HG03457 (cell line): ENCODE measurements around the gene ATG7.
A peak's percentile ranks its signal among the peaks of the same experiment; 100 is the strongest.
"Not testable (repeated sequence)": the region's sequence is repeated elsewhere in the genome, so short reads cannot be mapped to it uniquely, and the experiment has no call there.

Source experiments
- ATAC-seq: cut with Tn5 transposase; IDR thresholded peaks from one replicate; pipeline ENCODE4 v1.9.1; 2021; ENCODE audit warnings: moderate number of reproducible peaks; ENCODE audit not compliant: unreplicated experiment

The ATG7 gene

DNA sequence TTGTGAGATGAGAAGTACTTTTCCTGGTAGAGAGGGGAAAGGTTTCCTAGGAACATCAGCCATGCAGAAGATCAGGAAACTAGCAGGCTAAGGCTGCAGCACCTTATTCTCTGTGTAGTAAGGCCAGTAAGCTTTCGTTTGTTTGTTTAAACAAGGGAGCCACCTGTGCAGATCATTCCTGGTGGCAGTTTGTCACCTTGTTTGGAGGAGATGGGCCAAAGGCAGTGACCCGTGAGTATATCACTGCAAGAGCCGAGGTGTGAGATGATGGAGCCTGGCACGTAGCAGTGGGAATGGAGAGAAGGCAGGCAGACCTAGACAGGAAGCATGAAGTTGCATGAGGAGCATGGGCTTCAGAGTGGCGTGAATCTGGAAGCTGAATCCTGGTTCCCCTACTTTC lies 19.6 kb downstream of the ATG7 start:
- no peak for ATAC-seq

DNA sequence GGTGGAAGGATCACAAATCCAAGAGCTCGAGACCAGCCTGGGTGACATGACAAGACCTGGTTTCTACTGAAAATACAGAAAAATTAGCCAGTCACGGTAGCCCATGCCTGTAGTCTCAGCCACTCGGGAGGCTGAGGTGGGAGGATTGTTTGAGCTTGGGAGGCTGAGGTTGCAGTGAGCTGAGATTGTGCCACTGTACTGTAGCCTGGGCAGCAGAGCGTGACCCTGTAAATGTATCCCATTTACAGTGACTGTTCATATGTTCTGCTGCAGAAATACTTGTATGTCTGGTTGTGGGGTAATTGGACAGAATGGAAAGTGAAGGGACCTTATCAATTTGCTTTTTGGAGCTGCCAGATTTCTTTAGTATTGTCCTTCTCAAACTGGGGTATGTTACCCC lies 24.9 kb downstream of the ATG7 start:
- no peak for ATAC-seq

DNA sequence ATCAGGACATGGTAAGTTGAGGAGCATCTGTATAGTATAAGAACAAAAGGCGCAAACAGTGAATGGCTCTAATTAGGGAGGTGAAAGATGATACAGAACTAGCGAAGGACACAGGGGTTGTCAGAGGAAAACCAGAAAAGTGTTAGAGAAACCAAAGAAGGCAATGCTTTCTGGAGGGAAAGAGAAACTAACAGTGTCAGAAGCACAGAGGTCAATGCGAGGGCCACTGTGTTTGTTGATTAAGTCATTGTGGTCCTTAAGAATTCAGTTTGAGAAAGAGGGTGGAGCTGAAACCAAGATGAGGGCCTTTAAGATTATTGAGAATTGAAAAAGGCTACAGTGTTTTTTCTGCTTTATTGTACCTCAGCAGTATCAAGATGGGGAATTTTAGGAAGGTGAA lies 28.8 kb downstream of the ATG7 start:
- ATAC-seq, result peak; percentile 86

DNA sequence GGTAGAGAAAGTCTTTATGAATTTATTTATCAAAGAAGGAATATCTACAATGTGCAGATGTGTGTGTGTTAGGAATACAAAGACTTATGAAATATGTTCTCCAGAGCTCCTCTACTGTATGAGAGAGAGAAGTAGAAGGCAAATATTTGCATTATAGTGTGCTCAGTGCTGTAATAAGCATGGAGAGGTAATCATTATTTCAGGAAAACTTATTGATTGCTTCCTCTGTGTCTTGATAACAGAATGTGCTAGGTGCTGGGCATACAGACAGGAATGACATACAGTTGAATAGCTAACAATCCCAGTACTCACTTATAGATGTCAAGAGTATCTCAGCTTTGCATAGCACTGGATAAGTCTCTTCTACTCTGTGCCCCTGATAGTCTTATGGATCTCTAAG lies 30.2 kb downstream of the ATG7 start:
- no peak for ATAC-seq

DNA sequence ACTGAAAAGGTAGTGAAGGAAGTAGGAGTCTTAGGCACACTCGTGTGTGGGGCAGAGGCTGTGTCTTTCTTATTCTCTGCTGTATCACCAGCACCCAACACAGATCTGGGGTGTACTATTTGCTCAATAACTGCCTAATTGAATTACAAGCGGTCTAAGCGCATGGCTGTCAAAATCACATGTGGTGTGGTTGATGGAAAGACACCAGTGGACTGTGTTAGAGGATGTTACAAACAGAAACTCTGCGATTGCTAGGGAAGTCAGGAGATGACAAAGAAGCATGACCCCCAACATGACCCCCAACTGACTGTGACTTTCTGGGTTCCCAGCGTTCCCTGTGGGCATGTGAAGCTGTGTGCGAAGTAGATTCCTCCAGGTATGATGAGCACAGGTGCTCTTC lies 32.0 kb downstream of the ATG7 start:
- no peak for ATAC-seq

DNA sequence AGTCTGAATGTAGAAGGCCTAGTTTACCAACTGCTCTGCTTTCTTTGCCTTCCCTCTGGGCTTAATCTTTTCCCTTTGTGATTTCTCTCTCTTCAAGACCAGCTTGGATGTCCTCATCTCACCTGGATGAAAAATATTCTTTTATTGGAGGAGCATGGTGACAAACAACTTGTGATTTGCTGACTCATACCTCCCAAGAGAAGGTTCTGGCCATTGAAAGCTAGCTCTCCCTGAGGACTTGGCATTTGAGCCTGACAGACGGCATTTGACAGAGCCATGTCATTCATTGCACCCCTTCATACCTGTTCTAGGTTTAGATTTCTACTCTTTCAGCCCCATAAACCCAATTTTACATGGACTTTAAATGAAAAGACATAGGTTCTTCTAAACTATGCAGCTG lies 33.3 kb downstream of the ATG7 start:
- ATAC-seq, result no peak

DNA sequence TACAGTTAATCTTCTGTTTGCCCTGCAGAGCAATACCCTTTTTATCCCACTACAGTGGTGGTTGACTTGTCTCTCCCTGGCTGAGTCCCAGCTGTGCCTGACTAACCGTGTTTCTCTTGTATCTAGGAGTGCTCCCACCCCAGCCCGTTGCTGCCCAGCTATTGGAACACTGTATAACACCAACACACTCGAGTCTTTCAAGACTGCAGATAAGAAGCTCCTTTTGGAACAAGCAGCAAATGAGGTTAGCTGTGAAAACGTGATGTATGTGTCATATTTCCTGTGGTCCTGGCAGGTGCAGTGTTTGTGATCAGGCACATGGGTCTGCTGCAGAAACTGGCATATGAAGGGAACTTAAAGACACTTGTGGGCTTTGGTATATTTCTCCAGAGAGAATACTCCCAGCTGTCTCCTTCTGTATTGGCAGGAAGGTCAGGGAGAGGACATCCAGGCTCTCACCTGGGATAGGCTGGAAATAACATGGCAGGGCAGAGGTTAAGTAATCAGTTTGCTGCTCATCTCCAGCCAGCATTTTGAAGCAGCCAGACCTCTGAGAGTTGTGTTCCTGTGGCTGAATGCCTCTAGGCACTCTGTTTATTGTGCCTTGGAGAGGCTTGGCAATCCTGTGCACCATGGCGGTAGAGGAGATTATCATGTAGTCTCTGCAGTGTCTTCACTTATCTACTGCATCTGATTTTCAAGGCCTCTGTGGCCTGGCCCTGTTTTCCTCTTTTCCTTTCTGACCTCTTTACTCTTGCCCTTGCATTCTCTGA lies 34.8 kb downstream of the ATG7 start:
- no peak for ATAC-seq

DNA sequence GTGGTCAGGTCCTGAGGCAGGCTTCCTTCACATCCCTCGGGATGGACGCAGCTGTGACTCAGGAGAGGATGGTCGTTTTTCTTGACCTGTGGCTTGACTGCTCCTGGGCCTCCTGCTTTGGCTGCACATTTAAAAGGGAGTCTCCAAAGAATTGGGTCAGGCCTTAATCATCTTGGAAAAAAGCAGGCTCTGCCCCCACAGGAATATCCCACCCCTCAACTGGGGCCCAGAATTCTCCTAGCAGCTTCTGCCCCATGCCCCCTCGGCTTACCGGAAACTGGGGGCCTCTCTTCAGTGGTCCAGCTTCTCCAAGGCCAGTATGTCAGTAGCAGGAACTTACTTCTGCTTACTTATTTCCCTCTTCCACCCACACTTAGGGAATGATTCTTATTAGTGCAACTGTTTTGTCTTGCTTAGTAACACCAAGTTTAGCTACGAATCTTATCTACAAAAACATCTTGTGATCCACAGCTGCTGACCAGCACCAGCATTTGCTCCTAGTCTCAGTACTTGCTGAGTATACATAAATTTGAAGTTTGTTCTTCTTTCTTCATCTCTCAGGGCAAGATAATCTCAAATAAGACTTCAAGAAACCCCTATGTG lies 35.7 kb downstream of the ATG7 start:
- no peak for ATAC-seq

DNA sequence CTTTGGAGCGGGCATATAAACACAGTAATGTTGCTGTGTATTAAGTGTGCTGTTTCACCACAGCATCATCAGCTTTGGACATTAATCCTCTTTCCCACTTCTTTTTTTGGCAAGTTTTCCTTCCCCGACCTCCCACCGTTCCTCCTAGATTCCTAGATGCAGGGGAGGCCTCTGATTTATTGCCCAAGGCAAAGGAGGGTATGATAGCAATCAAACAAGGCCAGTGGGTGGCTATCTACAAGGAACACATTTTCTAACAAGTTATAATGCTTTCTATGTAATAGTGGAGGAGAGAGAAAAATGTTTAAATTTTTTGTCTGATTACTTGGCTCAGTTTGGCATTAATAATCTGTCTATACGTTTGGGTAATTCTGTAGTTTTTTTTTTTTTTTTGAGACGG lies 38.1 kb downstream of the ATG7 start:
- ATAC-seq, result no peak

DNA sequence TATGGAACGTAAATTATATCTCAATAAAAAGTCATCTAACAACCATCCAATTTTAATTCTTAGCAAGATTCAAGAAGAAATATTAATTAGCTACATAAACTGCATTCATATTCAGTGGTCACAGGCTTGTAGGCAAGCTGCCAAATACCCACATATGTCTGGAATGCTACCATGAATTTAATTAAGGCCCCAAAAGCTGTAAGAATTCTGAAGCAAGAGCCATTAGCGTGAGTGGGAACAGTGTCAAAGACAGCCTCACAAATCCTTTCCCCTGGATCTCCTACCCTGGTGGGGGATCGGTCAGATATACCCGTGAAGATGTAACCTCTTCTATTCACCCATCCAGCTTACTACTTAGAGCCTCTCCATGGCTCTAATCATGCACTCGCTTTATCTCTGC lies 40.0 kb downstream of the ATG7 start:
- no peak for ATAC-seq

DNA sequence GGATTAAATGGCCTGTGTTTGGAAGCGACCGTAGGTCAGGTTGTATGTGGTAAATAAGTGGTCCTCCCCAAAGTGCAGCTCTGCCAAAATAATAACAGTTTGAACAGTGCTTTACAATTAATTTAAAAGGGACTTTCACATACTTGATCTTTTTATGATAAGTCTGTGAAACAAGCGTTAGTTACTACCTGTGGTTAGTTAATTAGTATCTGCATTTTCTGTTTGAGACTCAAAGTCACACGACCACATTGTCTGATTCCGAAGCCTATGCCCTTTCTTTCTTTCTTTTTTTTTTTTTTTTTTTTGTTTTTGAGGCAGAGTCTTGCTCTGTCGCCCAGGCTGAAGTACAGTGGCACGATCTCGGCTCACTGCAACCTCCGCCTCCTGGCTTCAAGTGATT lies 45.1 kb downstream of the ATG7 start:
- no peak for ATAC-seq

DNA sequence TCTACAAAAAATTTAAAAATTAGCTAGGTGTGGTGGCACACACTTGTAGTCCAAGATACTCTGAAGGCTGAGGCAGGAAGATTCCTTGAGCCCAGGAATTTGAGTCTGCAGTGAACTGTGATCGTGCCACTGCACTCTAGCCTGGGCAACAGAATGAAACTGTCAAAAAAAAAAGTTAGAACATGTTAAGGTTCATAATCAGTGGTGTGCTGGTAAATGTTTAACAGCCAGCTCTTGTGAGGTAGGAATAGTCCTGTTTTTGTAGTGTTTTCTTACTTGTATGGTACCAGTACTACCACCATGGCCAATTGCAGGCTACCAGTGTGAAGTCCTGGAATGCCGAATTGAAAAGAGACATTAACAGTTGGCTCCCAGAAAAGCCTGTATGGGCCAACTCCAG lies 50.7 kb downstream of the ATG7 start:
- no peak for ATAC-seq

DNA sequence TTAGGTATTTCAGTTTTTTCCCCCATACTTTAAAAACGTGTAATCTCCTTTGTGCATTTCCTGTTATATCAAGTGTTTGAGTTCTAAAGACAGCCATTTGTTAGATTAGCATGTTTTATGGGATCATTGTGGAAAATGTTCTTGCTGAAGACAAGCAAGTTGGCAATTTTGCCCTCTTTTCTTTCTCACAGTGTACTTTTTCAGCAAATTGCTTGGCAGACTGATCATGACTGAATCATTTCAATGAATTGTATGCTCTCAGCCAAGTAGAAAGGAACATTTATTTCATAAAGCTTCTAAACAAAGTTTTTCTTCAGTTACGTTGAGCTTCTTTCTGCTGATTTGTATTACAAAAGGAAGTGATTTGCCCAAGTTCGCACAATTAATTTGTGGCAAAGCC lies 51.6 kb downstream of the ATG7 start:
- no peak for ATAC-seq

DNA sequence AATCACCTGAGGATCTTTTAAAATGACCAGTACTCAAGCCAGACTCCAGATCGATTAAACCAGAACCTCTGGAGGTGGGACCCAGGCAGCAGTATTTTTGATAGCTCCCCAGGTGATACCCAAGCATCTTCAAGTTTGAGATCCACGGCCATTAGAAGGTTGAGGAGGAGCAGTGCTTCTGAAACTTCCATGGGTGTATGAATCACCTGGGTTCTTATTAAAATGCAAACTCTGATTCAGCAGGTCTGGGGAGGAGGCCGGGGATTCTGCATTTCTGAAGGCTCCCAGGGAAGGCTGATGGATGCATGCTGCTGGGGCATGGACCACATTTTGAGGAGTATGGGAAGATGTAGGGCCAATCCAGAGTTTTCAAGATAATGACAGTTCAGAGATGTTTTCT lies 55.4 kb downstream of the ATG7 start:
- no peak for ATAC-seq

DNA sequence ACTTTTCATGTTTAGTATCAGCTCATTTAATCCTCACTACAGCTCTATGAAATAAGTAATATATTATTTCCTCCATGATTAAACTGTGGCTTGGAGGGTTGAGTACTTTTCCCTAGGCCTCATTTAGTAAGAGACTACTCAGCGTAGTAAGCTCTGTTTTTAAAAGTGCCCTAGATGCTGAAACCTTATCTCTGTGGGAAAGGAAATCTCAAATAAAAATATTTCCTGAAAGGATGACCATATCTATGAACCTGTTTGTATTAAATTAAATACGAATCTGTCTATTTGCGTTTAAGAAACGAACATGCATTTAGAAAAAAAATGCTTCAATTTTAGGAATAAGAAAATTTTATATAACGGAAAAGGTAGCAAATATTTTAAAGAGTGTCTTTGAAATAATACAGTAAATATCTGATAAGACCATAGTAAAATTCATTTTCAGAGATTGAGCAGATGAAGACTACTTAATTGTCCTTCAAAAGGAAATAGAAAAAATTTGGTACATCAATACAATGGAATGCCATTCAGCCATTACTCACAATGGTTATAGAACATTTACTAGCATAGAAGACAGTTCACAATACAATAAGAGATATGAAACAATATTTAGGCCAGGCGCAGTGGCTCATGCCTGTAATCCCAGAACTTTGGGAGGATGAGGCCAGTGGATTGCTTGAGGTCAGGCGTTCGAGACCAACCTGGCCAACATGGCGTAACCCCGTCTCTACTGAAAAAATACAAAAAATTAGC lies 56.2 kb downstream of the ATG7 start:
- ATAC-seq, result no peak

DNA sequence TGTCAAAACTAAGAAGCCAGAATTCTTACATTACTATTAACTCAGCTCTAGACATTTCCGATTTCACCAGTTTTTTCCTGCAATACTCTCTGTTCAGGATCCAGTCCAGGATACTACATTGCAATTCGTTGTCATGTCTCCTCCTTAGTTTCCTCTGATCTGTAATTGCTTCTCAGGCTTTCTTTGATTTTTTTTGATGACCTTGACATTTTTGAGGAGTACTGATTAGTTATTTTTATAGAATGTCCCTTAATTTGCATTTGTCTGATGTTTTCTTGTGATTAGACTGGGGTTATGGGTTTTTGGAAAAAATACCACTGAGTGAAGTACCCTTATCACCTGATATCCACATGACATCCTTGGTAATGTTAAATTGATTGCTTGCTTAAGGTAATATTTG lies 57.6 kb downstream of the ATG7 start:
- ATAC-seq, result no peak

DNA sequence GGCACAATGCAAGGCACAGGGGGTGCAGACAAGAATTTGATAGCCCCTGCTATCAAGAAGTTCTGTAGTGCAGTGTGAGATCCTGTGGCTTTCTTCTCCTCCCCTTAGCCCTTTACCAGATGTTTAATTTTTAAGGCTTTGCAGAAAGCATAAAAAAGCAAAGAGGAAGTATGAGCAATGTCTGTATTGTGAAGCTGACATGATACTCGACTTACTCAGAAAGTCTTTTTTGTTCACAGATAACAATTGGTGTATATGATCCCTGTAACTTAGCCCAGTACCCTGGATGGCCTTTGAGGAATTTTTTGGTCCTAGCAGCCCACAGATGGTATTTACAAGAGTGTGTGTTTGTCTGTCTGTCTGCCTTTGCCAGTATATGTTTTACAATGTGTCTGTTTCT lies 58.9 kb downstream of the ATG7 start:
- no peak for ATAC-seq

DNA sequence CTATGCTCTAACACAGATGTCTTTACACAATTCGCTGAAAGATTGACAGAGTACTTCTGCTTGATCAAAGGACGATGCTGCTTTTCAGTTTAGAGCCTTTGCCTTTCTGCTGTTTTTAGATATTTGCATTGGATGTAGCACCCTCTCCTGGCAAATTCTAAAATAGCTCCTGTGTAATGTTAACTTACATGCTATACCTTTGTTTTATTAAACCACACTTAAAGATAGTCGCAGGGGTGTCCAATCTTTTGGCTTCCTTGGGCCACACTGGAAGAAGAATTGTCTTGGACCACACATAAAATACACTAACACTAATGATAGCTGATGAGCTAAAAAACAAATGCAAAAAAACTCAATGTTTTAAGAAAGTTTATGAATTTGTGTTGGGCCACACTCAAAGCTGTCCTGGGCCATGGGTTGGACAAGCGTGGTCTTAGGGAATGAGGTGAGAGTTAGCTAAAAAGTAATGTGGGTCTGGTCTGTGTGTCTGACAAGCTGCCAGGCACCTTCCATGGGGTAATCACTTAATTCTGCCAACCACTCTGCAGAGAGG lies 62.9 kb downstream of the ATG7 start:
- no peak for ATAC-seq

DNA sequence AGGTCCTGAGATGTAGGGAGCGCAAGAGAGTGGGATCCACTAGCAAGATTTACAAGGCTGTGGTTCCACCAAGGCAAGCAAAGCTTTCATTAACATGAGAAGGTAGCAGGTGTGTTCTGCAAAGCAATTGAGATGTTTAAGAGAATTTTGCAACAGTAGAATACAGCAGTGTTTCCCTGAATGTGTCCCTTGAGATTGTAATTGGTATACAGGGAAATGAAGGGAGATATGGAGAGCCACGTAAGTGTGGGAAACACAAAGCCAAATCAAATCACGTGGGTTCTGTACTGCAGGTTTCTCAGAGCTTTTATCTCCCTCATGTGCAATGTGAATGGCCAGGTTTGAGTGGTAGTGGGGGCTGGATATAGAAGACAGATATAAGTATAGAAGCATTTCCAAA lies 67.3 kb downstream of the ATG7 start:
- no peak for ATAC-seq

DNA sequence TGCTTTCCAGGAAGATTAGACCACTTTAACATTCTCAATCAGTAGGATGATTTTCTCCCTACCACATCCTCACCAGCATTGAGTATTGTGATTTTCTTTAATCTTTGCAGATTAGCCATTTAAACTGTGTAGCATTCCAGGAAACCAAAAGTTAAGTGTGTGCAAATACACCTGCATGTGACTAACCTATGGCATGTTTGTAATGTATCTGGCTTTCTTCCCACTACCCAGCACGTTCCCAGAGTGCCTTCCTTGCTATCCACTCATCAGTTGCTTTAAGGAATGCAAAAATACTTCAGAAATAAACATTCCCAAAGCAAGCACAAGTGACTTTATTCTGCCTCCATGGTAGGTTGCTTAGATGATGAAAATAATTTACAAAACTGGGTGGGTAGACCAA lies 74.2 kb downstream of the ATG7 start:
- ATAC-seq, result no peak

DNA sequence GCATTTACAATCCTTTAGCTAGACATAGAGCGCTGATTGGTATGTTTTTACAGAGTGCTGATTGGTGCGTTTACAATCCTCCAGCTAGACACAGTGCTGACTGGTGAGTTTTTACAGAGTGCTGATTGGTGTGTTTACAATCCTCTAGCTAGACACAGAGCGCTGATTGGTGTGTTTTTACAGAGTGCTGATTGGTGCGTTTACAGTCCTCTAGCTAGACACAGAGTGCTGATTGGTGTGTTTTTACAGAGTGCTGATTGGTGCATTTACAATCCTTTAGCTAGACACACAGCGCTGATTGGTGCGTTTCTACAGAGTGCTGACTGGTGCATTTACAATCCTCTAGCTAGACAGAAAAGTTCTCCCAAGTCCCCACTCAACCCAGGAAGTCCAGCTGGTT lies 76.7 kb downstream of the ATG7 start:
- not testable (repeated sequence) for ATAC-seq

DNA sequence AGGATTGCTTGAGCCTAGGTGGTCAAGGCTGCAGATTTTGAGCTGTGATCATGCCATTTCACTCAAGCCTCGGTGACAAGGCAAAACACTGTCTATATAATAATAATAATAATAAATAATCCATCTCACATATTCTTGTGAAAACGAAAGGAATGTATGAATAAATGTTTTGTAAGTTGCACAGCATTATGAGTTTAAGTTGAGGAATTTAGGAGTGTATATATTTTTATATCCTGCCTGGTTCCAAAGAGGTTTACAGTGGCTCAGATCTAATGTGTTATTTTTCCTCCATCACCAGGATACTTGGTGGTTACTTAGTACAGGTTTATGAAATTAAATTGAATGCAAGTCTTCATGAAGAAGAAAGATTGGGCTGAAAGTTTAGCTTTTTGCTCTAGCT lies 77.2 kb downstream of the ATG7 start:
- no peak for ATAC-seq
